OCI-LY7 (cell line): ENCODE results near the gene HPSE2. TPM values are rescaled to one million over a fixed set of nuclear protein-coding genes. Genes with fewer than 3 reads are reported as not detected.

Experiments used
- BruUV-seq: library from RNA; stranded (reverse); fragments of 400-500 nt; replicated peaks from 2 replicates; lab custom pipeline; 2021; lab: Mats Ljungman, UMichigan
- CTCF ChIA-PET: fragments of 300-600 bp; sonication (Branson Sonifier 250); formaldehyde crosslinking; loops from one replicate; lab custom pipeline; 2022; ENCODE audit warnings: antibody characterized with exemption; ENCODE audit not compliant: unreplicated experiment; lab: Charles Lee
- POLR2A ChIA-PET: fragments of 300-600 bp; sonication (Branson Sonifier 250); formaldehyde crosslinking; loops from one replicate; lab custom pipeline; 2022; ENCODE audit warnings: antibody characterized with exemption; lab: Charles Lee
- DNase-seq: peaks from one replicate; pipeline ENCODE4 v3.0.0-alpha.2; 2015; ENCODE audit warnings: low spot score
- H2AFZ ChIP-seq: fragments of 200-600 bp; sonication (generic), shearing (Covaris generic); 2 replicates; pipeline ENCODE4 v1.6.1; 2014; ENCODE audit warnings: mild to moderate bottlenecking, antibody characterized with exemption, low read length, moderate library complexity
- H3K27ac ChIP-seq: fragments of 200-600 bp; sonication (generic); 2 replicates; pipeline ENCODE4 v1.5.1; 2014; ENCODE audit warnings: mixed run types, low read depth, mild to moderate bottlenecking, moderate library complexity, low read length, inconsistent platforms; ENCODE audit not compliant: poor library complexity, severe bottlenecking
- H3K36me3 ChIP-seq: fragments of 200-600 bp; sonication (generic); 2 replicates; pipeline ENCODE4 v1.6.1; 2014; ENCODE audit warnings: mild to moderate bottlenecking, antibody characterized with exemption, low read length, moderate library complexity, mixed read lengths; ENCODE audit not compliant: insufficient read depth
- H3K4me1 ChIP-seq: fragments of 200-600 bp; sonication (generic); 2 replicates; pipeline ENCODE4 v1.5.1; 2014; ENCODE audit warnings: mild to moderate bottlenecking, low read length; ENCODE audit not compliant: insufficient read depth, poor library complexity, severe bottlenecking
- H3K4me2 ChIP-seq: fragments of 200-600 bp; sonication (generic); 2 replicates; pipeline ENCODE4 v1.6.1; 2014; ENCODE audit warnings: mild to moderate bottlenecking, low read length
- H3K4me3 ChIP-seq: fragments of 200-600 bp; sonication (generic); 2 replicates; pipeline ENCODE4 v1.5.1; 2014; ENCODE audit warnings: mild to moderate bottlenecking, low read depth, low read length; ENCODE audit not compliant: poor library complexity, severe bottlenecking
- H3K79me2 ChIP-seq: fragments of 200-600 bp; sonication (generic); 2 replicates; pipeline ENCODE4 v1.6.1; 2016; ENCODE audit warnings: low read depth, mild to moderate bottlenecking, low read length, moderate library complexity, mixed read lengths; ENCODE audit not compliant: insufficient read depth
- H3K9me2 ChIP-seq: fragments of 200-600 bp; sonication (generic); 2 replicates; pipeline ENCODE4 v1.6.1; 2016; ENCODE audit warnings: mild to moderate bottlenecking, low read length, mixed read lengths; ENCODE audit not compliant: insufficient read depth
- H3K9me3 ChIP-seq: fragments of 200-600 bp; sonication (generic); 2 replicates; pipeline ENCODE4 v1.6.1; 2014; ENCODE audit warnings: mild to moderate bottlenecking, mixed run types, low read length, mixed read lengths
- H4K20me1 ChIP-seq: fragments of 200-600 bp; sonication (generic); 2 replicates; pipeline ENCODE4 v1.6.1; 2014; ENCODE audit warnings: mild to moderate bottlenecking, antibody characterized with exemption, low read length, moderate library complexity, mixed read lengths; ENCODE audit not compliant: insufficient read depth
- CTCF ChIP-seq: fragments of 200-600 bp; sonication (generic); conservative IDR thresholded peaks from 2 replicates; pipeline ENCODE4 v1.5.1; 2014; ENCODE audit warnings: mild to moderate bottlenecking, antibody characterized with exemption, low read length, moderate library complexity, mixed read lengths
- EZH2phosphoT487 ChIP-seq: fragments of 200-600 bp; sonication (generic); IDR thresholded peaks from 2 replicates; pipeline ENCODE4 v1.6.1; 2018; ENCODE audit warnings: low read depth, borderline replicate concordance, mild to moderate bottlenecking, mixed run types, antibody characterized with exemption, low read length, moderate library complexity, mixed read lengths
- intact Hi-C: fragments of 100-400 bp; cut with micrococcal nuclease; formaldehyde crosslinking; loops from one replicate; pipeline ENCODE4 v1.10.0; 2022; ENCODE audit not compliant: unreplicated experiment
- total RNA-seq, 2 experiments: library from RNA; depleted of rRNA in 1 of 2; stranded (reverse); fragments of >200 nt in 1 of 2; shearing (Covaris generic) in 1 of 2; gene quantifications; 2 replicates each; pipeline ENCODE4 v1.2.3, GENCODE V29; 2014 to 2022

Gene HPSE2
- total RNA-seq, 2 experiments from 2014 or later, result not detected

GRCh38 chr10:98778277-98778759, 457.3 kb downstream of the HPSE2 start:
- Histone ChIP-seq H3K9me2 (no peaks in the 10 kb centered on the region), H3K4me1 (no peaks in the 10 kb centered on the region), H3K4me2 (no peak overlapping the region), H3K4me3 (no peak overlapping the region), H2AFZ (no peak overlapping the region), H3K27ac (no peak overlapping the region), H3K9me3 (no peaks in the 10 kb centered on the region), H3K79me2 (no peaks in the 10 kb centered on the region), H3K36me3 (no peaks in the 10 kb centered on the region), H4K20me1 (no peaks in the 10 kb centered on the region)
- no peak for DNase-seq
- no peak for TF ChIP-seq EZH2phosphoT487
- no peak for TF ChIP-seq CTCF
- ChIA-PET CTCF (no interaction called here), POLR2A (interaction anchor here (0.7 kb wide), 1 partner anchor 57 kb away, joined by 4 read pairs; no protein-coding TSS in a partner anchor)
- intact Hi-C loops, result no loop called here
- BruUV-seq, result no TSS peak

GRCh38 chr10:98758463-98758862, 477.2 kb downstream of the HPSE2 start:
- Histone ChIP-seq H2AFZ (no peak overlapping the region), H4K20me1 (no peaks in the 10 kb centered on the region), H3K4me1 (no peaks in the 10 kb centered on the region), H3K4me2 (no peak overlapping the region), H3K27ac (no peak overlapping the region), H3K9me2 (no peaks in the 10 kb centered on the region), H3K4me3 (no peak overlapping the region), H3K36me3 (no peaks in the 10 kb centered on the region), H3K9me3 (no peaks in the 10 kb centered on the region), H3K79me2 (no peaks in the 10 kb centered on the region)
- POLR2A ChIA-PET, result no interaction called here
- TF ChIP-seq EZH2phosphoT487 (no peak), CTCF (no peak)
- no peak for DNase-seq
- intact Hi-C loops, result no loop called here
- BruUV-seq, result no TSS peak
- CTCF ChIA-PET, result no interaction called here

GRCh38 chr10:98748298-98748697, 487.4 kb downstream of the HPSE2 start:
- Histone ChIP-seq H3K4me1 (no peaks in the 10 kb centered on the region), H3K27ac (no peak overlapping the region), H3K79me2 (no peaks in the 10 kb centered on the region), H2AFZ (no peak overlapping the region), H3K4me2 (no peak overlapping the region), H4K20me1 (no peaks in the 10 kb centered on the region), H3K9me2 (no peaks in the 10 kb centered on the region), H3K4me3 (no peak overlapping the region), H3K9me3 (no peaks in the 10 kb centered on the region), H3K36me3 (no peaks in the 10 kb centered on the region)
- TF ChIP-seq CTCF, result peak; percentile 74
- TF ChIP-seq EZH2phosphoT487, result no peak
- peak; percentile 28 for DNase-seq
- CTCF ChIA-PET, result no interaction called here
- no TSS peak for BruUV-seq
- POLR2A ChIA-PET, result interaction anchor here (0.7 kb wide), 1 partner anchor 12 kb away, joined by 3 read pairs; no protein-coding TSS in a partner anchor
- intact Hi-C loops, result no loop called here
